ENCODE results near the gene SMARCD1. TPM values are rescaled to one million over a fixed set of nuclear protein-coding genes. Genes with fewer than 3 reads are reported as not detected.

The SMARCD1 gene
- total RNA-seq, 1 experiment from 2014 or later, result 84.9 TPM

GRCh38 chr12:50119387-50119786, 34.2 kb downstream of the SMARCD1 start:
- Histone ChIP-seq H3K27ac (ENCODE audit: low read length) (no peak overlapping the region), H3K27me3 (ENCODE audit: control insufficient read depth, insufficient read depth, low read length) (no peaks in the 10 kb centered on the region), H3K36me3 (ENCODE audit: control insufficient read depth, insufficient read depth, low read length) (no peaks in the 10 kb centered on the region; the same call in 1 of the 2 replicates), H3K4me1 (ENCODE audit: control insufficient read depth, insufficient read depth, low read length) (no peaks in the 10 kb centered on the region), H3K9me3 (ENCODE audit: control insufficient read depth, insufficient read depth, low read depth, low read length) (no peaks in the 10 kb centered on the region), H3K4me3 (ENCODE audit: low read depth in 2 of 2, low read length in 2 of 2) (no peak overlapping the region)
- ChIA-PET CTCF (no interaction called here), POLR2A (no interaction called here)
- ATAC-seq, result no peak
- in situ Hi-C loops (cut with HindIII; ENCODE audit: low pct_unique_long_range_greater_than_20kb, low sequenced_read_pairs) (no loop called here), intact Hi-C loops (cut with micrococcal nuclease; ENCODE audit: unreplicated experiment) (no loop called here)
- DNase-seq (ENCODE audit: low read depth, low spot score), result no peak
- no peak for TF ChIP-seq TCF7L2 (IDR thresholded peaks at IDR 0.05; ENCODE audit: low read depth, low read length)
- no TSS peak for BruUV-seq (replicated peaks)

- no peak for DNase-seq (ENCODE audit: low read depth, low spot score)
- H3K4me3 ChIP-seq (ENCODE audit: low read depth in 2 of 2, low read length in 2 of 2), result no peak overlapping the region
- intact Hi-C loops (cut with micrococcal nuclease; ENCODE audit: unreplicated experiment), result no loop called here
- H3K27ac ChIP-seq (ENCODE audit: low read length), result no peak overlapping the region
- in situ Hi-C loops (cut with HindIII; ENCODE audit: low pct_unique_long_range_greater_than_20kb, low sequenced_read_pairs), result no loop called here
- H3K27me3 ChIP-seq (ENCODE audit: control insufficient read depth, insufficient read depth, low read length), result no peaks in the 10 kb centered on the region
- H3K4me1 ChIP-seq (ENCODE audit: control insufficient read depth, insufficient read depth, low read length), result no peaks in the 10 kb centered on the region
- no TSS peak for BruUV-seq (replicated peaks)
- ChIA-PET CTCF (no interaction called here), POLR2A (no interaction called here)
- no peaks in the 10 kb centered on the region for H3K9me3 ChIP-seq (ENCODE audit: control insufficient read depth, insufficient read depth, low read depth, low read length)
- TF ChIP-seq SIN3A (IDR thresholded peaks at IDR 0.05; ENCODE audit: borderline replicate concordance, insufficient read depth, low read depth, low read length) (no peak), TCF7L2 (IDR thresholded peaks at IDR 0.05; ENCODE audit: low read depth, low read length) (no peak), POLR2AphosphoS5 (IDR thresholded peaks at IDR 0.05; ENCODE audit: low read depth, low read length) (no peak), CTCF (IDR thresholded peaks at IDR 0.05) (no peak), REST (IDR thresholded peaks at IDR 0.05; ENCODE audit: insufficient read depth in 1 of 2, low read depth in 2 of 2, low read length in 1 of 2) (no peak)
- no peak for ATAC-seq
- H3K36me3 ChIP-seq (ENCODE audit: control insufficient read depth, insufficient read depth, low read length), result no peaks in the 10 kb centered on the region; the same call in 1 of the 2 replicates
These were observed 35.4 kb downstream of the SMARCD1 start for GRCh38 chr12:50120521-50120920.

- in situ Hi-C loops (cut with HindIII; ENCODE audit: low pct_unique_long_range_greater_than_20kb, low sequenced_read_pairs), result no loop called here
- H3K4me1 ChIP-seq (ENCODE audit: control insufficient read depth, insufficient read depth, low read length), result no peaks in the 10 kb centered on the region
- no peak for TF ChIP-seq CTCF (IDR thresholded peaks at IDR 0.05)
- no peak for TF ChIP-seq TCF7L2 (IDR thresholded peaks at IDR 0.05; ENCODE audit: low read depth, low read length)
- TF ChIP-seq POLR2AphosphoS5 (IDR thresholded peaks at IDR 0.05; ENCODE audit: low read depth, low read length), result no peak
- TF ChIP-seq SIN3A (IDR thresholded peaks at IDR 0.05; ENCODE audit: borderline replicate concordance, insufficient read depth, low read depth, low read length), result no peak
- TF ChIP-seq REST (IDR thresholded peaks at IDR 0.05; ENCODE audit: insufficient read depth in 1 of 2, low read depth in 2 of 2, low read length in 1 of 2), result no peak
- H3K27me3 ChIP-seq (ENCODE audit: control insufficient read depth, insufficient read depth, low read length), result no peaks in the 10 kb centered on the region
- no peaks in the 10 kb centered on the region; the same call in 1 of the 2 replicates for H3K36me3 ChIP-seq (ENCODE audit: control insufficient read depth, insufficient read depth, low read length)
- no peaks in the 10 kb centered on the region for H3K9me3 ChIP-seq (ENCODE audit: control insufficient read depth, insufficient read depth, low read depth, low read length)
- intact Hi-C loops (cut with micrococcal nuclease; ENCODE audit: unreplicated experiment), result no loop called here
- no peak for ATAC-seq
- no peak overlapping the region for H3K4me3 ChIP-seq (ENCODE audit: low read depth in 2 of 2, low read length in 2 of 2)
- ChIA-PET POLR2A (no interaction called here), CTCF (no interaction called here)
- no TSS peak for BruUV-seq (replicated peaks)
- DNase-seq (ENCODE audit: low read depth, low spot score), result no peak
- no peak overlapping the region for H3K27ac ChIP-seq (ENCODE audit: low read length)
These were observed 35.8 kb downstream of the SMARCD1 start for GRCh38 chr12:50120953-50121352.

All from Panc1 (cell line).